ENCODE data around the gene IL23R.

DNA sequence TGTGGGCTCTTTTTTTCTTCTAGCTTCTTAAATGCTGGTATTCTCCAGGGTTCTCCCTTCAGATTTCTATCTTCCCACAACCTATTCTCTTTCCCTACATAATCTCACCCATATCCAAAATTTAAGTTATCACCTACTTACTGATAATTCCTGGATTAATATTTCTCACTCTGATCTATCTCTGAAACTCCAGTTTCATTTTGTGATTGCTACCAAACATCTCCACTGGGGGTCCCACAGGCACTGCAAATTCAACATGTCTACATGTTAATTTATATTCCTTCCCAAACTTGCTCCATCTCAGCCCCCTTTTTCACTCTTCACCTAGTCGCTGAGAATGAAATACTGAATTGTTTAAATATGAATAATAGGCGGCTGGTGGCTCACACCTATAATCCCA is 21.6 kb upstream of the IL23R start:
- TF ChIP-seq, protein P1, sequence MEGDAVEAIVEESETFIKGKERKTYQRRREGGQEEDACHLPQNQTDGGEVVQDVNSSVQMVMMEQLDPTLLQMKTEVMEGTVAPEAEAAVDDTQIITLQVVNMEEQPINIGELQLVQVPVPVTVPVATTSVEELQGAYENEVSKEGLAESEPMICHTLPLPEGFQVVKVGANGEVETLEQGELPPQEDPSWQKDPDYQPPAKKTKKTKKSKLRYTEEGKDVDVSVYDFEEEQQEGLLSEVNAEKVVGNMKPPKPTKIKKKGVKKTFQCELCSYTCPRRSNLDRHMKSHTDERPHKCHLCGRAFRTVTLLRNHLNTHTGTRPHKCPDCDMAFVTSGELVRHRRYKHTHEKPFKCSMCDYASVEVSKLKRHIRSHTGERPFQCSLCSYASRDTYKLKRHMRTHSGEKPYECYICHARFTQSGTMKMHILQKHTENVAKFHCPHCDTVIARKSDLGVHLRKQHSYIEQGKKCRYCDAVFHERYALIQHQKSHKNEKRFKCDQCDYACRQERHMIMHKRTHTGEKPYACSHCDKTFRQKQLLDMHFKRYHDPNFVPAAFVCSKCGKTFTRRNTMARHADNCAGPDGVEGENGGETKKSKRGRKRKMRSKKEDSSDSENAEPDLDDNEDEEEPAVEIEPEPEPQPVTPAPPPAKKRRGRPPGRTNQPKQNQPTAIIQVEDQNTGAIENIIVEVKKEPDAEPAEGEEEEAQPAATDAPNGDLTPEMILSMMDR (IDR thresholded peaks at IDR 0.05): peak in 3 of 6 experiments; percentile 26 to 56 (median 36)
- TF ChIP-seq POLR2A (IDR thresholded peaks at IDR 0.05): no peak
